Fibroblast of villous mesenchyme (primary cell): ENCODE data around the gene U2SURP. TPM values are rescaled to one million over a fixed set of nuclear protein-coding genes. Genes with fewer than 3 reads are reported as not detected.
"Not testable (repeated sequence)": the region's sequence is repeated elsewhere in the genome, so short reads cannot be mapped to it uniquely, and the experiment has no call there.

Experiments used
- DNase-seq: peaks from one replicate; pipeline ENCODE4 v3.0.0-alpha.2; 2010; ENCODE audit warnings: low read depth
- H3K4me3 ChIP-seq: 2 replicates; pipeline ENCODE4 v1.5.1; 2011; ENCODE audit warnings: low read depth, mild to moderate bottlenecking, low read length
- total RNA-seq: library from RNA; depleted of rRNA; stranded (reverse); fragments of >200 nt; gene quantifications from 2 replicates; pipeline ENCODE4 v1.2.3, GENCODE V29; 2012
- TF ChIP-seq, protein P1 (sequence below): IDR thresholded peaks from 2 replicates; pipeline ENCODE4 v1.5.1; 2012; ENCODE audit warnings: low read depth, mild to moderate bottlenecking, low read length; ENCODE audit not compliant: insufficient read depth

The U2SURP gene
- total RNA-seq, 1 donor, result 86.4 TPM

GRCh38 chr3:143010024-143010423 lies 8.7 kb downstream of the U2SURP start:
- TF ChIP-seq, protein P1, sequence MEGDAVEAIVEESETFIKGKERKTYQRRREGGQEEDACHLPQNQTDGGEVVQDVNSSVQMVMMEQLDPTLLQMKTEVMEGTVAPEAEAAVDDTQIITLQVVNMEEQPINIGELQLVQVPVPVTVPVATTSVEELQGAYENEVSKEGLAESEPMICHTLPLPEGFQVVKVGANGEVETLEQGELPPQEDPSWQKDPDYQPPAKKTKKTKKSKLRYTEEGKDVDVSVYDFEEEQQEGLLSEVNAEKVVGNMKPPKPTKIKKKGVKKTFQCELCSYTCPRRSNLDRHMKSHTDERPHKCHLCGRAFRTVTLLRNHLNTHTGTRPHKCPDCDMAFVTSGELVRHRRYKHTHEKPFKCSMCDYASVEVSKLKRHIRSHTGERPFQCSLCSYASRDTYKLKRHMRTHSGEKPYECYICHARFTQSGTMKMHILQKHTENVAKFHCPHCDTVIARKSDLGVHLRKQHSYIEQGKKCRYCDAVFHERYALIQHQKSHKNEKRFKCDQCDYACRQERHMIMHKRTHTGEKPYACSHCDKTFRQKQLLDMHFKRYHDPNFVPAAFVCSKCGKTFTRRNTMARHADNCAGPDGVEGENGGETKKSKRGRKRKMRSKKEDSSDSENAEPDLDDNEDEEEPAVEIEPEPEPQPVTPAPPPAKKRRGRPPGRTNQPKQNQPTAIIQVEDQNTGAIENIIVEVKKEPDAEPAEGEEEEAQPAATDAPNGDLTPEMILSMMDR, result no peak
- no peak overlapping the region for H3K4me3 ChIP-seq
- no peak for DNase-seq

- no peak overlapping the region for H3K4me3 ChIP-seq
- no peak for DNase-seq
- TF ChIP-seq, protein P1, result no peak
Observed at GRCh38 chr3:143011705-143012104, 10.3 kb downstream of the U2SURP start.

GRCh38 chr3:143014921-143015320 lies 13.6 kb downstream of the U2SURP start:
- no peak for DNase-seq
- TF ChIP-seq, protein P1, result no peak
- H3K4me3 ChIP-seq, result no peak overlapping the region

DNA sequence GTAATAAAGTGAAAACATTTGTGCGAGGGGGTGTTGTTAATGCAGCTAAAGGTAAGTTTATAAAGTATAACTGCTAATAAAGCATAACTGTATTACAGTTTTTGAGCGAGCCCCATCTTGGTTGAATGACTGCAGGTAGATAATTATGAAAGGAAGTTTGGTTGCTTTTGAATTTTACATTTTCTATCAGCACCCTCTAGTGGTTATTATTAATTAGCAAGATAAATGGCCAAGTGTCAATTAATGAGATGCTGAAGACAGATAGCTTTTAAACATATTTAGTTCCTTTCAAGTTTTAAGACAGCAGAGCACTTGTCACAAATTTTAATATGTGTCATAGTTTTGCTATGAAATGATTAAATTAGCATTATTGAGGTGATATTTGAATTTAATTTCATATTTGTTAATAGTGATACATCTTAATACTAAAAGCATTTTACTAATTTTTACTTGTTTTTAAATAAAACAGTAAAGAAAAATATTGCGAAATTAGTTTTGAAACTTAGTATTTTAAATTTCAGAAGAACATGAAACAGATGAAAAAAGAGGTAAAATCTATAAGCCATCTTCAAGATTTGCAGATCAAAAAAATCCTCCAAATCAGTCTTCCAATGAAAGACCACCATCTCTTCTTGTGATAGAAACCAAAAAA lies 15.1 kb downstream of the U2SURP start:
- DNase-seq, result no peak
- TF ChIP-seq, protein P1, result peak; percentile 48
- H3K4me3 ChIP-seq, result no peak overlapping the region

- H3K4me3 ChIP-seq, result no peak overlapping the region
- no peak for DNase-seq
- TF ChIP-seq, protein P1, result no peak
Observed at GRCh38 chr3:143024351-143024960, 23.1 kb downstream of the U2SURP start.

- H3K4me3 ChIP-seq, result no peak overlapping the region
- TF ChIP-seq, protein P1, result no peak
- no peak for DNase-seq
Observed at GRCh38 chr3:143031327-143031726, 30.0 kb downstream of the U2SURP start.

GRCh38 chr3:143031796-143032387 lies 30.5 kb downstream of the U2SURP start:
- H3K4me3 ChIP-seq, result not testable (repeated sequence)
- peak; percentile 37 for DNase-seq
